GM18868 (cell line): ENCODE results near the gene MCM9.
"Not testable (repeated sequence)": the region's sequence is repeated elsewhere in the genome, so short reads cannot be mapped to it uniquely, and the experiment has no call there.

Source experiments
- ATAC-seq: cut with Tn5 transposase; IDR thresholded peaks from one replicate; pipeline ENCODE4 v1.9.1; 2021; ENCODE audit warnings: mild to moderate bottlenecking, moderate library complexity; ENCODE audit not compliant: unreplicated experiment

Gene MCM9

GRCh38 chr6:118775381-118775780, 159.6 kb downstream of the MCM9 start:
- ATAC-seq, result no peak

GRCh38 chr6:118774581-118774980, 160.4 kb downstream of the MCM9 start:
- no peak for ATAC-seq

DNA sequence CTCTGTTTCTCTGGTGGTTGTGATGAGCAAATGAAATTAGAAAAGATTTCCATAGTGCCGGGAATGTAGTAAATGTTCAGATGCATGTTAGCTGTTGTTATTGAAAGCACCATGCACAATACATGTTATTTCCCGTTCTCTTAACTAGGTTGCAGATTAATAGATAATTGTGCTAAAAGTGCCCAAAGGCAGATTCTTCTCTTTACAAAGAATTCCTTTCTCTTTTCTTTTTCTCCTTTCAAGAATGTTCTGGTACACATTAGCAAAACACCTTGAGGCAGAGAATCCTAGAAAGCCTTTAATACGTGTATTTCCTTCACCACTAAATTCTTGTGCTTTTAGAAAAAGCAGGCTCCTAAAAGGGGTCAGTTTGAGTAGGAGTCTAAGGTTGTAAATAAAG, 162.1 kb downstream of the MCM9 start:
- ATAC-seq, result no peak

DNA sequence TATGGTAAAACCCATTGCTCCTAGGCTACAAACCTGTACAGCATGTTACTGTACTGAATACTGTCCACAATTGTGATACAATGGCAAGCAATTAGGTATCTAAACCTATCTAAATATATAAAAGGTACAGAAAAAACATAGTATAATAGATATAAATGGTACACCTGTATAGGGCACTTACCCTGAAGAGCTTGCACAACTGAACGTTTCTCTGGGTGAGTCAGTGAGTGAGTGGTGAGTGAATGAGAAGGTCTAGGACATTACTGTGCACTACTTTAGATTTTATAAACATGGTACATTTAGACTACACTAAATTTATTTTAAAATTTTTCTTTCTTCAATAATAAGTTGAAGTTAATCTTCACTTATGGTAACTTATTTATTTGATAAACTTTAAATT, 163.7 kb downstream of the MCM9 start:
- no peak for ATAC-seq

DNA sequence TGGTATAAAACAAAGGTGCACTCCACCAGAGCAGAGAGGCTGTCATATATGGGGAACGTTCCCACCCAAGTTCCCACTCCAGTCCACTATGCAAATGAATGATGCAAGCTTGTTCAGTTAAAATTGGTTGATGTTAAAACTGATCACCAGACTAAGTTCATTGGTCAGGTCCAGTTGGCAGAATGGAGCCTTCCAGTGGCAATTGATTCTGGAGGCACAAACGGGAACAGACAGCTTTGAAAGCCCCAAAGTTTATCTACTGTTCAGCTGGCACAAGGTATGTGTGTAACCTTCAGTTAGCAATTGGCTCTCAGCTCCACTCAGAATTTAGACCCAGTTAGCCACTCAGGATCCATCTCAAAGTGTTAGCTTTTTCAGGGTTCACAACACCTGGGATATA, 164.1 kb downstream of the MCM9 start:
- no peak for ATAC-seq

DNA sequence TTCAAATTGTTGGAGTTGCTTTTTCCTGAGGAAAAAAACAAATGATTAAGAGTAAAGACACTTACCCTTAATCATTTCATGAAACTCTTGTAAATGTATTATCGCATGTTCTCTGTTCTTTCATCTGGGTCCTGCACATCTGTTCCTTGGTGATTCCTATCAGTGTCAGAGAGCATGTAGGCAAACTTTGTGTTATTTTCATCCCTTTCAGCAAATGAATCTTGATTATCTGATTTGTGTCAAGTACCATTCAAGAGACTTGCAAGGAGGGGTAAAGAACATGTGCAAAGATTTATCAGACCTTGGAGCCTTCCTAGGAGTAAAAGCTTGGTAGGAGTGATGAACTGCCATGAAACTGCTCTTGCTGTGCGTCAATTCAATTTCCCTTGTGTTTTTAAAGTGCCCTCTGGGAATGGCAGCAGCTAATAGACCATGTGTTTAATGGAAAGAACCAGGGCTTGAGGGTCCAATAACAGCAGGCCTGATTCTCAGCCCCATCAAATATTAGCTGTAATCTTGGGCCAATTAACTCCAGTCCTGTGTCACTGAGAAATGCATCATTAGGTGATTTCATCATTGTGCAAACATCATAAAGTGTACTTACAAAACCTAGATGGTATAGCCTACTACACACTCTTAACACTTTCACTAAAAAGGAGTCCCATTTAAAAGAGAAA, 164.7 kb downstream of the MCM9 start:
- ATAC-seq, result no peak

DNA sequence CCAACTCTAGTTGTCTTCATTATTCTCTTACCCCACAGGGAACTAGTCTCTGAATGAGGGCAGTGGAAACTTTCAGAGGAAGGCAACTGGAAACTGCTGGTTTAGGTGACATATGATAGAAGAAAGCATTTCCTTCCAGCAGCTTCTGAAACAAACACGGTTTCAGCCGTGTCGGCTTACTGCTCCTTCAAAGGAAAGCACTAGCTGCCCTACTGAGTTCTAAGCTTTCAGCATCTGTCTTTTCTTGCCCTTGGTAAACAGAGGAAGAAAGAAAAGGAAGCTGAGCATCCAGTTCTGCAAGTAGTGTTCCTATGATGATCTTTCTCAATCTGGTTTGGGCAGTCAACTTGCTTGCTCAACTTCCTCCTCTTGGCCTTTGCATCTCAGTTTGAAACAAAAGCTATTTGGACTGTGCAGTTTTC, 166.0 kb downstream of the MCM9 start:
- ATAC-seq, result no peak

GRCh38 chr6:118768441-118768840, 166.5 kb downstream of the MCM9 start:
- no peak for ATAC-seq

DNA sequence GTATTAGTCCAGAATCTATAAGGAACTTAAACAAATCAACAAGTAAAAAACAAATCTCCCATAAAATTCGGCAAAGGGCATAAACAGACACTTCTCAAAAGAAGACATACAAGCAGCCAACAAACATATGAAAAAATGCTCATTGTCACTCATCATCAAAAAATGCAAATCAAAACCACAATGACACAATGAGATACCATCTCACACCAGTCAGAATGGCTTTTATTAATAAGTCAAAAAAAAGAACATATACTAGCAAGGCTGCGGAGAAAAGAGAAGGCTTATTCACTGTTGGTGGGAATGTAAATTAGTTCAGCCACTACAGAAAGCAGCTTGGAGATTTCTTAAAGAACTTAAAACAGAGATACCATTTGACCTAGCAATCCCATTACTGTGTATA, 169.6 kb downstream of the MCM9 start:
- ATAC-seq, result not testable (repeated sequence)

GRCh38 chr6:118764766-118765165, 170.2 kb downstream of the MCM9 start:
- no peak for ATAC-seq
